TTC549 (cell line): ENCODE measurements around the gene DAB2IP.

ENCODE experiments used
- FAIRE-seq: peaks from 2 replicates; lab custom pipeline; 2012; peaks lifted over from hg19 to GRCh38; lab: Jason Lieb, UNC

The DAB2IP gene

DNA sequence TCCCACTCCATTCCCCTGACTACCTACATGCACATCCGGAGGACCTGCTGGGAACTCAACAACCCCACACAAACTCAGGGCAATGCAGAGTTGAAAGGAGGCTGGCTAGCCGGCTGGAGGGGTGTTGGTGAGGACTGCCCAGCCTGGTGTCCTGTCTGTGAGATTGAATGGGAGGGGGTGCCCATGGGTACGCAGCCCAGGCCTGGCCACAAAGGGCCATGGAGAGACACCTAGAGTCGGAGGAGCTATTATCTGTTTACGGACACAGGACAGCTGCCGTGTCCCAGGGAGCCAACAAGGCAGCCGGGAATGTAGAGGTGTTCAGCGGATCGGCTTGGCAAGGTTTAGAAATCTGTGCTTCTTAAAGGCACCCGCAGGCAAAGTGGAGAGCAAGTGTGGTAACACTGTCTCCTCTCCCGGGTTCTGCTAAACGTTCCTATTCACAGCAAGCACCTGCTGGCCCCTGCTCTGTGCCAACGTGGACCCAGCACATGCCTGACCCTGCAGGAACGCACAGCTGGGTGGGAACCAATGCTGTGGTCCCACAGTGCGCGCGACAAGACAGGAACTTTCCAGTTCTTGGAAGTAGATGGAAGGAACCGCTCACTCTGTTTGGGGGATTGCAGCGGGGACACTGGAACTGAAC, 166.7 kb downstream of the DAB2IP start:
- no peak for FAIRE-seq

- FAIRE-seq = no peak
These were observed 167.5 kb downstream of the DAB2IP start for GRCh38 chr9:121818841-121819427.

DNA sequence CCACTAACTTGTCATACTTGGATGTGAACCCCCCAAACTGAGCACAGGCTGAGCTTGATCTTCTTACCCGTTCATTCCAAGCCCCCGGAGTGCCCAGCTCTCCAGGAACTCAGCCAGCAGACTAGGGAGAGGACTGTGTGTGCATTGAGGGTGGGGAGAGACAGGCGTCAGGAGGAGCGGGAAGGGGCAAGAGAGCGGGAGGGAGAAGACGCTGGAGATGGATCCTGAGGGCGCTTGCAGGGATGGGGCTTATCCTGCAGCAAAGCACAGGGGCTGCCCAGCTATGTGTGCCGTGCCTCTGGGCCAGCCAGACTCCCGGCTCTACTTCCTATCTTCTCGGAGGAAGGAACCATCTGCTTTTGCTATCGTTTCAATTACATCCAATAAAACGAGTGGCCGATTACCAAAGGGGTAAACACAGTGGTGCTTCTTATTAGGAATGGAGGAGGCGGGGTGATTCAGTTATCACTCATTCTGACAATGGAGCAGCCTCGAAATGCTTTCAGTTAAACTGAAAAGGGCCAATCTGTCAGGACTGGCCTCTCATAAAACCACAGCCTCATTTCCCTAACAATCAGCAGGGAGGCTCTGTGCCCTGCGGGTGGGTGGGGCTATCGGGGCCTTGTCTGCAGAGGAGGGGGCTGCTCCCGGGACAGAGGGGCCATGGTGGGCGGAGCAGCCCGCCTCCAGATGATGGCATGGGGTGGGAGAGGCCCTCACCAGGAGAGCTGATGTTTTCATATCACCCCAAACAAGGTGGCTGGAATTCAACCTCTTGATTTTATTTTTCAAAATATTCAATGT, 168.2 kb downstream of the DAB2IP start:
- no peak for FAIRE-seq

GRCh38 chr9:121820286-121821005, 169.0 kb downstream of the DAB2IP start:
- no peak for FAIRE-seq

DNA sequence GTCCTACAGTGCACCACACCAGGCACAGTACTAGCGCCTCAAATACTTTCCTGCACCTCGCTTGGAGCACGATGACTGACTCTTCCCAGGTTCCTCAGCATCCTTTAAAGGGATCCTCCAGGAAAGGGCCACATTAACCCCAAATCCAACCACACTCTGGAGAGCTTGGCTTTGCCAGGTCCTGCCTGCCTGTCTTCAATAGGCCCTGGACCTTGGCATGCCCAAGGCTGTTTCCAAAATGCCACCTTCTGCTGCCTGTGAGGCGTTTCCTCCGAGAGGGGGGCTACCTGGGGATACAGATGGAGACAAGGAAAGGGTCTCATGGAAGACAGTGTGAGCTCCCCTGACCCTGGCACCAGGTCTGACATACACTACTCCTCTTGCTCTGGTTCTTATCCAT, 169.9 kb downstream of the DAB2IP start:
- FAIRE-seq = no peak

- no peak for FAIRE-seq
These were observed 171.0 kb downstream of the DAB2IP start for GRCh38 chr9:121822093-121823085.

- no peak for FAIRE-seq
These were observed 172.2 kb downstream of the DAB2IP start for GRCh38 chr9:121823451-121824169.

- FAIRE-seq = no peak
These were observed 173.2 kb downstream of the DAB2IP start for GRCh38 chr9:121824651-121825030.

- no peak for FAIRE-seq
These were observed 173.7 kb downstream of the DAB2IP start for GRCh38 chr9:121825031-121825691.

GRCh38 chr9:121826711-121827110, 175.3 kb downstream of the DAB2IP start:
- no peak for FAIRE-seq

DNA sequence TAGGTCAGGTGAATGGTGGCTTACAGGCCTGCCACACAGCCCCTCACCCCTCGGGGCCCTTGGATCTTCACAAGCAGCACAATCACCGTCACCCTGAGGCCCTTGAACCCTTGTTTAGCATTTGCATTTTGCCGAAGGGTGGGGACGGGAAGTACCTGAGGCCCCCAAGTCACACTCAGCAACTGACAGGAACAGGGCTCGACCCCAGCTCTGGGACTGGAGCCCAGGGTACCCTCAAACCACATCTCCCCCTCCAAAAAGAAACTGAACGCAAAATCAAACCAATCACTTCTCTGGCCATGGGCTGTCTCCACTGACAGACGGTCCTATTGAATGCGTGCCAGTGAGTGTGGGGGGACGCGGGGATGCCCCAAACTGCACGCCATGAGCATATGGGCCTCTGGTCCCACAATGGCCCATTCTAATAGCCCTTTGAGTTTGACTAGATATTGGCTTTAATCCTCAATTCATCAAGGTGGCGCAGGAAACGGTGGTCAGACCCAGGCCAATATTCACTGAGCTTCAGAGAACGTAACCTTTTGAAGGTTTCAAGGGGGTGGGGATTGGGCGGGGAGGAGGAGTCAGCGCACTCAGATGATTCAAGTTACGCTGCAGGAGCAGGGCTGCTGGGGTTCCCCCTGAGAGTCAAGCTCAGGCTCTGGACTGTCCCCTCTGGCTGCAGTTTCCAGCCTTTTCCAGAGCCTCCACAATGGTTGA, 176.0 kb downstream of the DAB2IP start:
- FAIRE-seq = no peak

DNA sequence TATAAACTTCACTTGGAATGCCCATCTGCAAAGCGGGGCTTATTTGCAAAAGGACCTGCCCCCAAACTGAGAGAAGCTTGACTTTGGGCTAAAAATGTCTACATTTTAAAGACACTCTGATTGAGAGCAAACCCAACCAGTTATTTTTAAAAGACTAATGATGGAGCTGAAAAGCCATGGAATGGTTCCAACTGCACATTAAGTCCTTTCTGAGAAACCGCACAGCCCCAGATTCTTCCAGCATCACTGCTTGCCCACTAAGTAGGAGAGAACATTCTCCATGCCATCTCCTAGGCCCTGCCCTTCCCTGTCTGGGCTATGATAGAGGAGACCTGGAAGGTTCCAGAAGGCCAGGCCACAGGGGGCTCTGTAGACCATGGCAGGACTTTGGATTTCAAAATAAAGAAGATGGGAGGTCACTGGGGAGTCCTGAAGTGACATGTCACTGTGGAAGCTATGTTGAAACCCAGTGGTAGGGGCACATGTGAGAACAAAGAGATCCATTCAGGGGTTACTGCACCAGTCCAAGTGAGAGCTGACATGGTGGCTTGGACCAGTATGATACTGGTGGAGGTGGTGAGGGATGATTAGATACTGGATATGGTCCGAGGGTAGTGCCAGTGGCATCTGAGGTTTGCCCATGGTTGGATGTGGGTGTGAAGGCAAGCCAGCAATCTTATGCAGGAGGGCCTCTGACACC, 179.2 kb downstream of the DAB2IP start:
- no peak for FAIRE-seq

DNA sequence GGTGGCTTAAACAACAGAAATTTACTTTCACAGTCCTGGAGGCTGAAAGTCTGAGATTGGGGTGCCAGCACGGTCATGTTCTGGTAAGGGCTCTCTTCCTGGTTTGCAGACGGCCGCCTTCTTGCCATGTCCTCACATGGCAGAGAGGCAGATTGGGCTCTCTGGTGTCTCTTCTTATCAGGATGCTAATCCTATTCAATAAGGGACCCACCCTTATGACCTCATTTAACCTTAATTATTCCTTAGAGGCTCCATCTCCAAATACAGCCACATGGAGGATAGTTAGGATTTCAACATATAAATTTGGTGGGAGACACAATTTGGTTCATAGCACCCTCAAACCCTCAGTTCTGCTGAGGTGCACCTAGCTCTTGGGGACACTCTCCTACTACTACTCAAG, 180.4 kb downstream of the DAB2IP start:
- no peak for FAIRE-seq

GRCh38 chr9:121833061-121833460, 181.6 kb downstream of the DAB2IP start:
- no peak for FAIRE-seq
